Effector memory CD4-positive, alpha-beta T cell (primary cell): ENCODE results near the gene LMF2.
A peak's percentile ranks its signal among the peaks of the same experiment; 100 is the strongest.

Experiments
- DNase-seq, 3 donors: peaks; one replicate each; pipeline ENCODE4 v3.0.0-alpha.2; 2020
- H3K27ac ChIP-seq: 2 replicates; pipeline ENCODE4 v1.7.0; 2013; ENCODE audit warnings: mild to moderate bottlenecking, low read length, moderate library complexity; ENCODE audit not compliant: insufficient read depth, poor library complexity, severe bottlenecking
- H3K27me3 ChIP-seq: replicated peaks from 2 replicates; pipeline ENCODE4 v1.7.0; 2013; ENCODE audit warnings: mild to moderate bottlenecking, low read length; ENCODE audit not compliant: insufficient read depth, control insufficient read depth, poor library complexity, severe bottlenecking
- H3K36me3 ChIP-seq: 2 replicates; pipeline ENCODE4 v1.7.0; 2013; ENCODE audit warnings: mild to moderate bottlenecking, low read length, moderate library complexity; ENCODE audit not compliant: control insufficient read depth, insufficient read depth
- H3K4me1 ChIP-seq: 2 replicates; pipeline ENCODE4 v1.7.0; 2013; ENCODE audit warnings: low read length, mild to moderate bottlenecking; ENCODE audit not compliant: control insufficient read depth, insufficient read depth, poor library complexity, severe bottlenecking
- H3K4me3 ChIP-seq: 2 replicates; pipeline ENCODE4 v1.7.0; 2013; ENCODE audit warnings: low read length, low read depth, mild to moderate bottlenecking; ENCODE audit not compliant: insufficient read depth, poor library complexity, severe bottlenecking
- H3K9me3 ChIP-seq: 2 replicates; pipeline ENCODE4 v1.7.0; 2013; ENCODE audit warnings: mild to moderate bottlenecking, low read length, moderate library complexity; ENCODE audit not compliant: control insufficient read depth

LMF2 gene

GRCh38 chr22:50488006-50488677, 19.4 kb downstream of the LMF2 start:
- Histone ChIP-seq H3K4me1 (peaks cover 5% of the 10 kb centered on the region), H3K27me3 (no peaks in the 10 kb centered on the region), H3K4me3 (no peak overlapping the region), H3K9me3 (no peaks in the 10 kb centered on the region), H3K27ac (no peak overlapping the region), H3K36me3 (no peaks in the 10 kb centered on the region)
- DNase-seq: no peak

GRCh38 chr22:50487290-50488005, 20.1 kb downstream of the LMF2 start:
- H3K9me3 ChIP-seq: no peaks in the 10 kb centered on the region
- no peak overlapping the region for H3K27ac ChIP-seq
- peaks cover 6% of the 10 kb centered on the region for H3K4me1 ChIP-seq
- H3K27me3 ChIP-seq: no peaks in the 10 kb centered on the region
- no peak overlapping the region for H3K4me3 ChIP-seq
- no peak for DNase-seq
- H3K36me3 ChIP-seq: no peaks in the 10 kb centered on the region

GRCh38 chr22:50486561-50487289, 20.8 kb downstream of the LMF2 start, which contains the start of gene MIOX:
MIOX (plus strand) TSS chr22:50486859; CDS start chr22:50486898, 39 bp downstream.
- H3K27me3 ChIP-seq: no peaks in the 10 kb centered on the region
- H3K4me3 ChIP-seq: no peak within 1 kb of the TSS

GRCh38 chr22:50485221-50486131, 22.0 kb downstream of the LMF2 start:
- no peaks in the 10 kb centered on the region for H3K27me3 ChIP-seq
- no peak for DNase-seq
- peaks cover 15% of the 10 kb centered on the region for H3K4me1 ChIP-seq
- H3K36me3 ChIP-seq: no peaks in the 10 kb centered on the region
- H3K9me3 ChIP-seq: no peaks in the 10 kb centered on the region
- no peak overlapping the region for H3K27ac ChIP-seq
- H3K4me3 ChIP-seq: no peak overlapping the region

More at GRCh38 chr22:50486561-50487289, 20.8 kb downstream of the LMF2 start, which contains the start of gene MIOX:
- Histone ChIP-seq H3K9me3 (no peaks in the 10 kb centered on the region), H3K4me1 (peaks cover 14% of the 10 kb centered on the region), H3K27ac (no peak within 1 kb of the TSS), H3K36me3 (no peaks in the 10 kb centered on the region)
- no peak for DNase-seq

GRCh38 chr22:50483977-50484853, 23.3 kb downstream of the LMF2 start:
- Histone ChIP-seq H3K9me3 (no peaks in the 10 kb centered on the region), H3K27ac (no peak overlapping the region), H3K36me3 (no peaks in the 10 kb centered on the region), H3K27me3 (no peaks in the 10 kb centered on the region), H3K4me3 (no peak overlapping the region), H3K4me1 (peaks cover 15% of the 10 kb centered on the region)
- DNase-seq: no peak

- H3K4me1 ChIP-seq: peaks cover 15% of the 10 kb centered on the region
- H3K27me3 ChIP-seq: no peaks in the 10 kb centered on the region
- no peaks in the 10 kb centered on the region for H3K36me3 ChIP-seq
- no peak for DNase-seq
- H3K27ac ChIP-seq: no peak overlapping the region
- no peak overlapping the region for H3K4me3 ChIP-seq
- H3K9me3 ChIP-seq: no peaks in the 10 kb centered on the region
Observed at GRCh38 chr22:50483556-50483955, 23.9 kb downstream of the LMF2 start.

GRCh38 chr22:50483106-50483505, 24.4 kb downstream of the LMF2 start:
- H3K36me3 ChIP-seq: no peaks in the 10 kb centered on the region
- no peak overlapping the region for H3K27ac ChIP-seq
- H3K4me3 ChIP-seq: no peak overlapping the region
- H3K9me3 ChIP-seq: no peaks in the 10 kb centered on the region
- H3K4me1 ChIP-seq: peaks cover 15% of the 10 kb centered on the region
- no peaks in the 10 kb centered on the region for H3K27me3 ChIP-seq
- no peak for DNase-seq

GRCh38 chr22:50482107-50483074, 25.1 kb downstream of the LMF2 start:
- Histone ChIP-seq H3K36me3 (no peaks in the 10 kb centered on the region), H3K27me3 (no peaks in the 10 kb centered on the region), H3K4me3 (peak overlapping the region; percentile 57), H3K9me3 (no peaks in the 10 kb centered on the region), H3K27ac (no peak overlapping the region), H3K4me1 (peaks cover 15% of the 10 kb centered on the region)
- no peak for DNase-seq
